Endothelial cell of umbilical vein (primary cell): Measurements from ENCODE around the gene WDR82. TPM values are rescaled to one million over a fixed set of nuclear protein-coding genes. Genes with fewer than 3 reads are reported as not detected.

ENCODE experiments used
- BruUV-seq: library from RNA; stranded (reverse); fragments of 400-500 nt; replicated peaks from 2 replicates; lab custom pipeline; 2021; lab: Mats Ljungman, UMichigan
- CTCF ChIA-PET: fragments of 300-600, 350-600 bp; sonication (Branson Sonifier 250); formaldehyde crosslinking; loops from one replicate; lab custom pipeline; 2021; ENCODE audit warnings: antibody characterized with exemption, inconsistent platforms; lab: Charles Lee
- POLR2A ChIA-PET: fragments of 300-600, 350-600 bp; sonication (Branson Sonifier 250); formaldehyde crosslinking; loops from one replicate; lab custom pipeline; 2021; ENCODE audit warnings: antibody characterized with exemption, inconsistent platforms; lab: Charles Lee
- DNase-seq: peaks from one replicate; pipeline ENCODE4 v3.0.0-alpha.2; 2011; ENCODE audit warnings: low read depth, low spot score
- FAIRE-seq: peaks from 2 replicates; lab custom pipeline; 2011; peaks lifted over from hg19 to GRCh38; lab: Jason Lieb, UNC
- H2AFZ ChIP-seq: 2 replicates; pipeline ENCODE4 v1.6.0; 2012; ENCODE audit warnings: low read depth, low read length, control low read depth, inconsistent platforms
- H3K27ac ChIP-seq: 2 replicates; pipeline ENCODE4 v1.5.1; 2011; ENCODE audit warnings: low read depth, mild to moderate bottlenecking, control low read depth, low read length, moderate library complexity; ENCODE audit not compliant: insufficient read depth
- H3K27me3 ChIP-seq, 2 experiments: 2 replicates each; pipeline versions ENCODE4 v1.6.0 to v1.6.1; 2011; ENCODE audit warnings: low read length in 2 of 2, mixed read lengths in 1 of 2; ENCODE audit not compliant: control insufficient read depth in 2 of 2, insufficient read depth in 2 of 2
- H3K36me3 ChIP-seq, 2 experiments: 2 replicates in 1 of 2; 3 replicates in 1 of 2; pipeline ENCODE4 v1.5.1; 2011; ENCODE audit warnings: low read length in 2 of 2, mild to moderate bottlenecking in 1 of 2, moderate library complexity in 1 of 2; ENCODE audit not compliant: control insufficient read depth in 2 of 2, insufficient read depth in 2 of 2; ENCODE audit errors: extremely low read depth in 1 of 2
- H3K4me1 ChIP-seq: 3 replicates; pipeline ENCODE4 v1.5.1; 2011; ENCODE audit warnings: mild to moderate bottlenecking, low read length; ENCODE audit not compliant: control insufficient read depth, insufficient read depth; ENCODE audit errors: extremely low read depth
- H3K4me2 ChIP-seq: 2 replicates; pipeline ENCODE4 v1.6.1; 2011; ENCODE audit warnings: low read length, control low read depth, mixed read lengths; ENCODE audit not compliant: insufficient read depth
- H3K4me3 ChIP-seq, 3 experiments: fragments of 200-600 bp in 1 of 3; sonication (generic), shearing (Covaris generic) in 1 of 3; replicated peaks in 1 of 3; 2 replicates each; pipeline ENCODE4 v1.5.1; 2011 to 2016; ENCODE audit warnings: control low read depth in 3 of 3, low read length in 3 of 3, mild to moderate bottlenecking in 2 of 3, inconsistent platforms in 1 of 3, low read depth in 1 of 3, moderate library complexity in 1 of 3; ENCODE audit not compliant: insufficient read depth in 1 of 3
- H3K79me2 ChIP-seq: 2 replicates; pipeline ENCODE4 v1.6.0; 2012; ENCODE audit warnings: low read length, inconsistent platforms; ENCODE audit not compliant: control insufficient read depth, insufficient read depth
- H3K9ac ChIP-seq: replicated peaks from 2 replicates; pipeline ENCODE3; 2011; ENCODE audit warnings: low read length, control low read depth; ENCODE audit not compliant: insufficient read depth; ENCODE audit errors: extremely low read depth
- H3K9me1 ChIP-seq: replicated peaks from 3 replicates; pipeline ENCODE4 v1.6.0; 2011; ENCODE audit warnings: mild to moderate bottlenecking, low read length; ENCODE audit not compliant: control insufficient read depth, insufficient read depth; ENCODE audit errors: extremely low read depth
- H3K9me3 ChIP-seq: replicated peaks from 2 replicates; pipeline ENCODE4 v1.5.1; 2012; ENCODE audit warnings: low read length, inconsistent platforms; ENCODE audit not compliant: control insufficient read depth, insufficient read depth
- H4K20me1 ChIP-seq: replicated peaks from 2 replicates; pipeline ENCODE3; 2011; ENCODE audit warnings: mild to moderate bottlenecking, low read length; ENCODE audit not compliant: control insufficient read depth, insufficient read depth; ENCODE audit errors: extremely low read depth
- CTCF ChIP-seq, 2 donors: IDR thresholded peaks; 1 replicate in 1 of 2; 2 replicates in 1 of 2; pipeline ENCODE4 v1.5.1; 2011; ENCODE audit warnings: low read length in 2 of 2, mild to moderate bottlenecking in 2 of 2, moderate library complexity in 2 of 2, control low read depth in 1 of 2, inconsistent platforms in 1 of 2, low read depth in 1 of 2; ENCODE audit not compliant: insufficient read depth in 1 of 2; ENCODE audit errors: extremely low read depth in 1 of 2
- EZH2 ChIP-seq: IDR thresholded peaks from 2 replicates; pipeline ENCODE4 v1.6.1; 2012; ENCODE audit warnings: borderline replicate concordance, low read depth, mild to moderate bottlenecking, moderate library complexity, low read length, inconsistent platforms; ENCODE audit not compliant: severe bottlenecking
- FOS ChIP-seq: IDR thresholded peaks from 2 replicates; pipeline ENCODE4 v1.6.1; 2011; ENCODE audit warnings: mild to moderate bottlenecking, low read length, moderate library complexity, borderline replicate concordance; ENCODE audit not compliant: insufficient read depth
- GATA2 ChIP-seq: IDR thresholded peaks from 2 replicates; pipeline ENCODE4 v1.7.0; 2011; ENCODE audit warnings: low read depth, mild to moderate bottlenecking, moderate library complexity, mixed read lengths, low read length; ENCODE audit not compliant: insufficient read length, insufficient read depth
- JUN ChIP-seq: IDR thresholded peaks from 2 replicates; pipeline ENCODE4 v1.6.1; 2011; ENCODE audit warnings: borderline replicate concordance, low read depth; ENCODE audit not compliant: insufficient read length, insufficient read depth
- MAX ChIP-seq: IDR thresholded peaks from 2 replicates; pipeline ENCODE4 v1.6.1; 2011; ENCODE audit not compliant: insufficient read depth, insufficient read length
- MYC ChIP-seq: IDR thresholded peaks from one replicate; pipeline ENCODE4 v1.6.1; 2011; ENCODE audit warnings: mild to moderate bottlenecking, low read depth, low read length
- POLR2A ChIP-seq: IDR thresholded peaks from 2 replicates; pipeline ENCODE4 v1.6.1; 2012; ENCODE audit warnings: low read depth, mild to moderate bottlenecking, control low read depth, low read length
- POLR2AphosphoS5 ChIP-seq: IDR thresholded peaks from 2 replicates; pipeline ENCODE4 v1.6.1; 2012; ENCODE audit warnings: low read depth, mild to moderate bottlenecking, control low read depth, low read length, moderate library complexity; ENCODE audit not compliant: insufficient read depth
- dilution Hi-C: fragments of 300-500 bp; cut with MboI; formaldehyde crosslinking; loops from one replicate; pipeline ENCODE4 v1.15.0; 2019; ENCODE audit warnings: low sequenced_read_pairs; ENCODE audit not compliant: extremely low pct_ligation_motif_present
- intact Hi-C: fragments of 100-400 bp; cut with micrococcal nuclease; formaldehyde crosslinking; loops from one replicate; pipeline ENCODE4 v1.10.0; 2022
- polyA plus RNA-seq, 4 experiments: library from polyadenylated mRNA; depleted of rRNA in 3 of 4; stranded (reverse) in 3 of 4; unstranded in 1 of 4; fragments of >200 nt; gene quantifications; 2 replicates each; pipeline versions ENCODE4 v1.2.1 to v1.2.3, GENCODE V29; 2011 to 2012; ENCODE audit warnings: missing spikeins in 1 of 4
- total RNA-seq: library from RNA; stranded (reverse); gene quantifications from 2 replicates; pipeline ENCODE4 v1.2.3, GENCODE V29; 2021

The WDR82 gene
- total and polyA plus RNA-seq, 2 donors (not counting 3 experiments of a cell fraction or from before 2014, with no cell fraction given), result 39.9 to 71.3 TPM

GRCh38 chr3:52289747-52290595 lies 11.5 kb upstream of the WDR82 start:
- no peak for DNase-seq
- no peak overlapping the region for H3K4me3 ChIP-seq
- TF ChIP-seq FOS (no peak), EZH2 (no peak), MAX (no peak)
- no peak overlapping the region for H2AFZ ChIP-seq
- peaks cover 5% of the 10 kb centered on the region for H3K79me2 ChIP-seq
- POLR2A ChIA-PET, result no interaction called here
- H3K4me2 ChIP-seq, result no peak overlapping the region
- H3K27ac ChIP-seq, result no peak overlapping the region
- peaks cover 0 to 23% of the 10 kb centered on the region in 2 experiments for H3K36me3 ChIP-seq
- H3K9me1 ChIP-seq, result no peaks in the 10 kb centered on the region
- H3K4me1 ChIP-seq, result peaks cover 10% of the 10 kb centered on the region
- no peak for FAIRE-seq
- no peaks in the 10 kb centered on the region for H3K9me3 ChIP-seq
- intact Hi-C loops (loop anchor here (2.0 kb wide), 1 partner anchor 51 kb away; the partner anchor contains the start of gene TWF2), dilution Hi-C loops (no loop called here)
- H4K20me1 ChIP-seq, result no peaks in the 10 kb centered on the region
- CTCF ChIA-PET, result interaction anchor here (0.6 to 8.2 kb wide), 9 partner anchors 10 to 99 kb away, joined by 3 to 107 read pairs (median 3); no protein-coding TSS in a partner anchor
- BruUV-seq, result no TSS peak
- H3K9ac ChIP-seq, result no peak overlapping the region
- no peaks in the 10 kb centered on the region for H3K27me3 ChIP-seq

GRCh38 chr3:52289338-52289746 lies 10.9 kb upstream of the WDR82 start:
- Histone ChIP-seq H3K4me2 (no peak overlapping the region), H3K9ac (no peak overlapping the region), H3K9me3 (no peaks in the 10 kb centered on the region), H3K4me1 (peaks cover 10% of the 10 kb centered on the region), H3K27ac (no peak overlapping the region), H4K20me1 (no peaks in the 10 kb centered on the region), H3K4me3 (no peak overlapping the region), H3K9me1 (no peaks in the 10 kb centered on the region), H3K79me2 (peaks cover 5% of the 10 kb centered on the region), H2AFZ (no peak overlapping the region), H3K27me3 (no peaks in the 10 kb centered on the region), H3K36me3 (peaks cover 0 to 23% of the 10 kb centered on the region in 2 experiments)
- dilution Hi-C loops (no loop called here), intact Hi-C loops (loop anchor here (2.0 kb wide), 1 partner anchor 51 kb away; the partner anchor contains the start of gene TWF2)
- DNase-seq (no peak), FAIRE-seq (no peak)
- TF ChIP-seq MYC, result no peak
- no peak for TF ChIP-seq GATA2
- TF ChIP-seq FOS, result no peak
- TF ChIP-seq CTCF (IDR thresholded peaks at IDR 0.05; ENCODE audit: extremely low read depth in 1 of 2, insufficient read depth in 1 of 2, low read depth in 1 of 2, low read length in 2 of 2), result no peak
- no peak for TF ChIP-seq EZH2
- no peak for TF ChIP-seq JUN
- no peak for TF ChIP-seq POLR2AphosphoS5
- TF ChIP-seq MAX, result no peak
- TF ChIP-seq POLR2A, result no peak
- no TSS peak for BruUV-seq
- CTCF ChIA-PET, result interaction anchor here (1.0 to 8.2 kb wide), 5 partner anchors 11 to 96 kb away, joined by 3 to 107 read pairs (median 4); no protein-coding TSS in a partner anchor
- POLR2A ChIA-PET, result interaction anchor here (0.6 kb wide), 1 partner anchor 41 kb away, joined by 6 read pairs; no protein-coding TSS in a partner anchor
